H9 (cell line): ENCODE measurements around the gene ZBTB20. TPM values are rescaled to one million over a fixed set of nuclear protein-coding genes. Genes with fewer than 3 reads are reported as not detected.

Experiments used
- DNase-seq: peaks from one replicate; pipeline ENCODE4 v3.0.0-alpha.2; 2017
- H2AFZ ChIP-seq: one replicate; pipeline ENCODE4 v1.6.1; 2013; ENCODE audit warnings: mild to moderate bottlenecking, low read length, control low read depth, moderate library complexity
- H2AK5ac ChIP-seq: 2 replicates; pipeline ENCODE4 v1.6.1; 2013; ENCODE audit warnings: low read length, control low read depth, mixed read lengths; ENCODE audit not compliant: insufficient read length
- H2BK120ac ChIP-seq: one replicate; pipeline ENCODE4 v1.6.1; 2013; ENCODE audit warnings: low read depth, mild to moderate bottlenecking, low read length, control low read depth, inconsistent platforms; ENCODE audit not compliant: poor library complexity, severe bottlenecking
- H2BK12ac ChIP-seq: 2 replicates; pipeline ENCODE4 v1.6.1; 2013; ENCODE audit warnings: low read length, control low read depth, mixed read lengths, low read depth; ENCODE audit not compliant: insufficient read length
- H2BK15ac ChIP-seq: 2 replicates; pipeline ENCODE4 v1.6.1; 2013; ENCODE audit warnings: low read depth, low read length, control low read depth
- H2BK20ac ChIP-seq: one replicate; pipeline ENCODE4 v1.6.1; 2013; ENCODE audit warnings: low read depth, mild to moderate bottlenecking, low read length, control low read depth, inconsistent platforms; ENCODE audit not compliant: poor library complexity, severe bottlenecking
- H2BK5ac ChIP-seq: 2 replicates; pipeline ENCODE4 v1.6.1; 2013; ENCODE audit warnings: low read length, control low read depth, mixed read lengths; ENCODE audit not compliant: insufficient read length
- H3K14ac ChIP-seq: 2 replicates; pipeline ENCODE4 v1.6.1; 2013; ENCODE audit warnings: low read length, control low read depth; ENCODE audit not compliant: insufficient read depth
- H3K18ac ChIP-seq: 2 replicates; pipeline ENCODE4 v1.6.1; 2013; ENCODE audit warnings: low read depth, mild to moderate bottlenecking, mixed read lengths, low read length, control low read depth; ENCODE audit not compliant: insufficient read length
- H3K23ac ChIP-seq: 2 replicates; pipeline ENCODE4 v1.6.1; 2013; ENCODE audit warnings: low read length, control low read depth, mixed read lengths, low read depth; ENCODE audit not compliant: insufficient read length
- H3K23me2 ChIP-seq: 2 replicates; pipeline ENCODE4 v1.6.1; 2013; ENCODE audit warnings: low read depth, mild to moderate bottlenecking, mixed read lengths, low read length, control low read depth; ENCODE audit not compliant: insufficient read length, poor library complexity, severe bottlenecking
- H3K27ac ChIP-seq: 2 replicates; pipeline ENCODE4 v1.5.1; 2013; ENCODE audit warnings: low read length, control low read depth, mixed read lengths, low read depth; ENCODE audit not compliant: insufficient read length
- H3K27me3 ChIP-seq: 2 replicates; pipeline ENCODE4 v1.6.1; 2013; ENCODE audit warnings: low read length, control low read depth, inconsistent platforms; ENCODE audit not compliant: insufficient read depth
- H3K4ac ChIP-seq: 2 replicates; pipeline ENCODE4 v1.6.1; 2013; ENCODE audit warnings: low read depth, mild to moderate bottlenecking, control low read depth, inconsistent platforms, low read length, moderate library complexity
- H3K4me1 ChIP-seq: 2 replicates; pipeline ENCODE4 v1.6.1; 2013; ENCODE audit warnings: low read length, control low read depth, inconsistent platforms; ENCODE audit not compliant: insufficient read depth
- H3K4me2 ChIP-seq: 2 replicates; pipeline ENCODE4 v1.6.1; 2013; ENCODE audit warnings: low read length, control low read depth, mixed read lengths; ENCODE audit not compliant: insufficient read length, insufficient read depth
- H3K56ac ChIP-seq: 2 replicates; pipeline ENCODE4 v1.6.1; 2013; ENCODE audit warnings: low read depth, mild to moderate bottlenecking, mixed read lengths, low read length, control low read depth; ENCODE audit not compliant: insufficient read length
- H3K79me1 ChIP-seq: 2 replicates; pipeline ENCODE4 v1.6.1; 2013; ENCODE audit warnings: low read depth, mild to moderate bottlenecking, moderate library complexity, low read length, control low read depth, inconsistent platforms; ENCODE audit not compliant: insufficient read depth, poor library complexity, severe bottlenecking
- H3K79me2 ChIP-seq: 2 replicates; pipeline ENCODE4 v1.6.1; 2013; ENCODE audit warnings: low read length, control low read depth, inconsistent platforms; ENCODE audit not compliant: insufficient read depth
- H3K9ac ChIP-seq: 2 replicates; pipeline ENCODE4 v1.6.1; 2013; ENCODE audit warnings: low read length, control low read depth, mixed read lengths; ENCODE audit not compliant: insufficient read length; ENCODE audit errors: extremely low read depth
- H3K9me3 ChIP-seq: one replicate; pipeline ENCODE4 v1.6.1; 2013; ENCODE audit warnings: low read depth, low read length, inconsistent platforms; ENCODE audit not compliant: control insufficient read depth
- H3T11ph ChIP-seq: one replicate; pipeline ENCODE4 v1.6.1; 2013; ENCODE audit warnings: mild to moderate bottlenecking, low read length, control low read depth, inconsistent platforms
- H4K20me1 ChIP-seq: one replicate; pipeline ENCODE4 v1.6.1; 2013; ENCODE audit not compliant: control insufficient read depth, insufficient read length, insufficient read depth
- H4K5ac ChIP-seq: 2 replicates; pipeline ENCODE4 v1.6.1; 2013; ENCODE audit warnings: low read depth, mild to moderate bottlenecking, mixed read lengths, low read length, control low read depth; ENCODE audit not compliant: insufficient read length
- H4K8ac ChIP-seq: replicated peaks from 2 replicates; pipeline ENCODE4 v1.6.1; 2013; ENCODE audit warnings: low read length, control low read depth, mixed read lengths, low read depth; ENCODE audit not compliant: insufficient read length
- H4K91ac ChIP-seq: 2 replicates; pipeline ENCODE4 v1.6.1; 2013; ENCODE audit warnings: low read depth, mild to moderate bottlenecking, moderate library complexity, mixed read lengths, low read length, control low read depth; ENCODE audit not compliant: insufficient read length
- H3K27ac Mint-ChIP-seq, 3 experiments: 2 replicates in 2 of 3; 3 replicates in 1 of 3; pipeline ENCODE4 v1.8.0; 2020 to 2021; ENCODE audit warnings: mixed read lengths in 3 of 3, mild to moderate bottlenecking in 1 of 3, moderate library complexity in 1 of 3
- H3K27me3 Mint-ChIP-seq: 2 replicates; pipeline ENCODE4 v1.8.0; 2021; ENCODE audit warnings: low read depth, mild to moderate bottlenecking, moderate library complexity, mixed read lengths
- H3K36me3 Mint-ChIP-seq, 3 experiments: 2 replicates in 2 of 3; 3 replicates in 1 of 3; pipeline ENCODE4 v1.8.0; 2020 to 2021; ENCODE audit warnings: low read depth in 3 of 3, mixed read lengths in 3 of 3; ENCODE audit not compliant: insufficient read depth in 1 of 3
- H3K4me1 Mint-ChIP-seq, 2 experiments: 2 replicates each; pipeline ENCODE4 v1.8.0; 2020; ENCODE audit warnings: mixed read lengths in 2 of 2
- H3K4me3 Mint-ChIP-seq, 2 experiments: 2 replicates in 1 of 2; 3 replicates in 1 of 2; pipeline ENCODE4 v1.8.0; 2020 to 2021; ENCODE audit warnings: mild to moderate bottlenecking in 2 of 2, mixed read lengths in 2 of 2, moderate library complexity in 1 of 2
- H3K9me3 Mint-ChIP-seq, 2 experiments: 2 replicates in 1 of 2; 3 replicates in 1 of 2; pipeline ENCODE4 v1.8.0; 2020; ENCODE audit warnings: mild to moderate bottlenecking in 2 of 2, mixed read lengths in 2 of 2, moderate library complexity in 1 of 2
- CTCF ChIP-seq: fragments of 200-600 bp; sonication (generic); conservative IDR thresholded peaks from 3 replicates; pipeline ENCODE4 v1.8.0; 2021; ENCODE audit warnings: antibody characterized with exemption, mild to moderate bottlenecking
- total RNA-seq: library from RNA; stranded (reverse); gene quantifications from 2 replicates; pipeline ENCODE4 v1.2.1, GENCODE V29; 2021

The ZBTB20 gene
- total RNA-seq, 1 experiment from 2014 or later, result 0.70 TPM

DNA sequence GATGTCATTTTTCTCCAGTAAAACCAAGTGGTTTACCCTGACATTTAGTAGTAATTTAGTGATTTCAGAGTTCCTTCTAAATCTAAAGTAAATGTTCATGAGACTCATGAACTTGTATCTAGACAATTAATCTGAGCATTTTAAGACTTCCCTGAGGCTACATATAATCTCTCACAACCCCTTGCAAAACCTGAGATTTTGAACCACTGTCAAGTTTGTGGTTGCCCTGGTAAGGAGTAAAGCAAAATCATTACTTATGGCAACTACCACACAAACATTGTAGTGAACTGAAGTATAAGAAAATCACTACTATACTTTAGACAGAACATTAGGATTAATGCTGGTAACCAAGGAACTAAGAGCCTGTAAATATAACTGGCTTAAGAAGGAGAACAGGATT is 483.1 kb downstream of the ZBTB20 start:
- H4K91ac ChIP-seq, result no peak overlapping the region
- no peak overlapping the region for H4K8ac ChIP-seq
- H3K79me2 ChIP-seq, result no peaks in the 10 kb centered on the region
- H3T11ph ChIP-seq, result no peak overlapping the region
- Mint-ChIP-seq H3K4me1 (peaks cover 8 to 11% of the 10 kb centered on the region in 2 experiments), H3K27me3 (no peaks in the 10 kb centered on the region), H3K9me3 (no peaks in the 10 kb centered on the region; a peak in 2 of 5 replicates), H3K27ac (no peak overlapping the region), H3K36me3 (no peaks in the 10 kb centered on the region), H3K4me3 (no peak overlapping the region)
- H2BK120ac ChIP-seq, result no peak overlapping the region
- no peaks in the 10 kb centered on the region for H3K23me2 ChIP-seq
- TF ChIP-seq CTCF, result no peak
- no peaks in the 10 kb centered on the region for H3K9me3 ChIP-seq
- H3K27me3 ChIP-seq, result no peaks in the 10 kb centered on the region
- H3K56ac ChIP-seq, result no peak overlapping the region
- H3K79me1 ChIP-seq, result no peaks in the 10 kb centered on the region
- H2AK5ac ChIP-seq, result no peak overlapping the region
- H2AFZ ChIP-seq, result no peak overlapping the region
- no peak overlapping the region for H3K18ac ChIP-seq
- H3K14ac ChIP-seq, result no peak overlapping the region
- H2BK15ac ChIP-seq, result no peak overlapping the region
- H4K5ac ChIP-seq, result no peak overlapping the region
- H3K27ac ChIP-seq, result no peak overlapping the region
- no peaks in the 10 kb centered on the region for H3K4me1 ChIP-seq
- H3K4ac ChIP-seq, result no peak overlapping the region
- DNase-seq, result no peak
- no peak overlapping the region for H2BK20ac ChIP-seq
- no peak overlapping the region for H3K4me2 ChIP-seq
- H4K20me1 ChIP-seq, result no peaks in the 10 kb centered on the region
- no peak overlapping the region for H2BK5ac ChIP-seq
- no peak overlapping the region for H2BK12ac ChIP-seq
- no peak overlapping the region for H3K9ac ChIP-seq
- H3K23ac ChIP-seq, result no peak overlapping the region
